Measurements from ENCODE around the gene PLEKHM3. TPM values are rescaled to one million over a fixed set of nuclear protein-coding genes. Genes with fewer than 3 reads are reported as not detected.

The PLEKHM3 gene
- polyA plus RNA-seq, 1 donor (not counting 4 experiments of a cell fraction or from before 2014, with no cell fraction given): 2.9 TPM

- Histone ChIP-seq H3K9ac (ENCODE audit: control insufficient read depth, extremely low read depth, insufficient read depth, low read length) (no peak overlapping the region), H3K79me2 (ENCODE audit: control insufficient read depth, insufficient read depth, low read length) (no peaks in the 10 kb centered on the region), H3K4me2 (ENCODE audit: control insufficient read depth, extremely low read depth, insufficient read depth, low read depth, low read length) (no peak overlapping the region), H3K36me3 (ENCODE audit: control insufficient read depth in 2 of 2, extremely low read depth in 1 of 2, insufficient read depth in 2 of 2, low read length in 2 of 2) (no peaks in the 10 kb centered on the region), H3K9me1 (ENCODE audit: control insufficient read depth, extremely low read depth, insufficient read depth, low read length) (no peaks in the 10 kb centered on the region), H3K4me3 (ENCODE audit: control insufficient read depth in 2 of 3, extremely low read depth in 1 of 3, insufficient read depth in 2 of 3, low read depth in 1 of 3, low read length in 3 of 3) (no peak overlapping the region), H4K20me1 (ENCODE audit: control insufficient read depth, extremely low read depth, insufficient read depth, low read length) (no peaks in the 10 kb centered on the region), H3K27ac (ENCODE audit: control insufficient read depth, insufficient read depth, low read length) (no peak overlapping the region), H3K4me1 (ENCODE audit: control insufficient read depth, extremely low read depth, insufficient read depth, low read length) (no peaks in the 10 kb centered on the region), H3K9me3 (ENCODE audit: control insufficient read depth, low read depth, low read length) (no peaks in the 10 kb centered on the region), H2AFZ (ENCODE audit: control insufficient read depth, low read length) (no peak overlapping the region), H3K27me3 (ENCODE audit: control insufficient read depth, extremely low read depth, insufficient read depth, low read length) (no peaks in the 10 kb centered on the region)
- no peak for FAIRE-seq
- dilution Hi-C loops (cut with MboI; ENCODE audit: extremely low pct_ligation_motif_present, low sequenced_read_pairs): no loop called here
- no peak for DNase-seq (ENCODE audit: low read depth, low spot score)
- TF ChIP-seq EZH2 (IDR thresholded peaks at IDR 0.05; ENCODE audit: low read length) (no peak), CTCF (optimal IDR thresholded peaks at IDR 0.05 in 1 of 3, IDR thresholded peaks at IDR 0.05 in 1 of 3, conservative IDR thresholded peaks at IDR 0.05 in 1 of 3; ENCODE audit: extremely low read depth in 1 of 3, insufficient read depth in 2 of 3, low read length in 3 of 3) (no peak)
These were observed 123.5 kb downstream of the PLEKHM3 start for GRCh38 chr2:207901829-207902228.

DNA sequence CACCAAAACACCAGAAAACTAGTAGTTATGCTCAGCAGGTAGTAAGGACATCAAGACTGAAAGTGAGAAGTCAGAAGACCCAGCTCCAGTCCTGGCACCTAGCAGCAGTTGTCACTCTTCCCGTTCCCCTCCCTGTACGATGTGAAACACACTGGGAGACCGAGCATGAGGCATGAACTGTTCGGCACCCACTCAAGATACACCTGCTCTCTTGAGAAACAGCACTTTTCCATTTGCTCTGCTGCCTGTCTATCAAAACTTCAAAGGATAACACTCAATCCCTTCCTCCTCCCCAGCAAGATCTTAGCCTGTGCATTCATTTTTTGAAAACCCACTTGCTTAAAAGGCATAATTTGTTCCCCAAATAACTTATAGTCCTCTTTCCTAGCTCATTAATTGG lies 123.9 kb downstream of the PLEKHM3 start:
- H3K9me1 ChIP-seq (ENCODE audit: control insufficient read depth, extremely low read depth, insufficient read depth, low read length): no peaks in the 10 kb centered on the region
- dilution Hi-C loops (cut with MboI; ENCODE audit: extremely low pct_ligation_motif_present, low sequenced_read_pairs): no loop called here
- H3K36me3 ChIP-seq (ENCODE audit: control insufficient read depth in 2 of 2, extremely low read depth in 1 of 2, insufficient read depth in 2 of 2, low read length in 2 of 2): no peaks in the 10 kb centered on the region

More for the DNA sequence above, 123.9 kb downstream of the PLEKHM3 start:
- Histone ChIP-seq H2AFZ (ENCODE audit: control insufficient read depth, low read length) (no peak overlapping the region), H3K79me2 (ENCODE audit: control insufficient read depth, insufficient read depth, low read length) (no peaks in the 10 kb centered on the region), H3K4me3 (ENCODE audit: control insufficient read depth in 2 of 3, extremely low read depth in 1 of 3, insufficient read depth in 2 of 3, low read depth in 1 of 3, low read length in 3 of 3) (no peak overlapping the region), H3K4me2 (ENCODE audit: control insufficient read depth, extremely low read depth, insufficient read depth, low read depth, low read length) (no peak overlapping the region), H3K9ac (ENCODE audit: control insufficient read depth, extremely low read depth, insufficient read depth, low read length) (no peak overlapping the region), H3K4me1 (ENCODE audit: control insufficient read depth, extremely low read depth, insufficient read depth, low read length) (no peaks in the 10 kb centered on the region), H3K9me3 (ENCODE audit: control insufficient read depth, low read depth, low read length) (no peaks in the 10 kb centered on the region), H3K27ac (ENCODE audit: control insufficient read depth, insufficient read depth, low read length) (no peak overlapping the region), H4K20me1 (ENCODE audit: control insufficient read depth, extremely low read depth, insufficient read depth, low read length) (no peaks in the 10 kb centered on the region), H3K27me3 (ENCODE audit: control insufficient read depth, extremely low read depth, insufficient read depth, low read length) (no peaks in the 10 kb centered on the region)
- TF ChIP-seq CTCF (optimal IDR thresholded peaks at IDR 0.05 in 1 of 3, IDR thresholded peaks at IDR 0.05 in 1 of 3, conservative IDR thresholded peaks at IDR 0.05 in 1 of 3; ENCODE audit: extremely low read depth in 1 of 3, insufficient read depth in 2 of 3, low read length in 3 of 3): no peak
- TF ChIP-seq EZH2 (IDR thresholded peaks at IDR 0.05; ENCODE audit: low read length): no peak
- FAIRE-seq (no peak), DNase-seq (ENCODE audit: low read depth, low spot score) (no peak)

Measured in keratinocyte (primary cell).